Gastrocnemius medialis (tissue), 4 donors: ENCODE data around the gene SFXN5.

Experiments used
- POLR2A ChIP-seq, 2 donors: fragments of 450-650 bp; IDR thresholded peaks; one replicate each; pipeline ENCODE4 v1.6.1; 2017; ENCODE audit warnings: antibody characterized with exemption in 2 of 2, mild to moderate bottlenecking in 2 of 2, moderate library complexity in 2 of 2
- TF ChIP-seq, protein P1 (sequence below), 5 experiments: fragments of 450-650 bp in 3 of 5; fragments of 200-600 bp in 2 of 5; sonication (generic) in 2 of 5; IDR thresholded peaks in 4 of 5; conservative IDR thresholded peaks in 1 of 5; 1 replicate in 4 of 5; 2 replicates in 1 of 5; pipeline ENCODE4 v1.5.1; 2016 to 2019; ENCODE audit warnings: antibody characterized with exemption in 5 of 5, mild to moderate bottlenecking in 3 of 5, moderate library complexity in 3 of 5

DNA sequence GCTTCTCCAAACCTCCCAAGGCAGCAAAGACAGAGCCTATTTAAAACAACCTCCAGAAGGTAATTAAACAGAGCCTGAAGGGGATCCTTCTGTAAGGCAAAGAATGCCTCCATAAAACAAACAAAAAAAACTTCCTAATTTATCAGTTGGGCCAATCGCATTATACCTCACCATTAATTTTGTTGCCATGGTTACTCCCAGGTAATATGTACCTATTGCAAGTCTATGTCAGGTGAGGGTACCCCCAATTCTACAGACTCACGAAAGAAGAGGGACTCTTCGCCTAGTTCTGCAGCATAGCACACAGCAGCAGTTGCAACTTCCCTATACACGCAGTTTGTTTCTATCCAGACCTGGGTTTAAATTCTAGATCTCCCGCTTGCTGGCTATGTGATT is 38.8 kb downstream of the SFXN5 start:
- no peak for TF ChIP-seq POLR2A (IDR thresholded peaks at IDR 0.05)
- TF ChIP-seq, protein P1, sequence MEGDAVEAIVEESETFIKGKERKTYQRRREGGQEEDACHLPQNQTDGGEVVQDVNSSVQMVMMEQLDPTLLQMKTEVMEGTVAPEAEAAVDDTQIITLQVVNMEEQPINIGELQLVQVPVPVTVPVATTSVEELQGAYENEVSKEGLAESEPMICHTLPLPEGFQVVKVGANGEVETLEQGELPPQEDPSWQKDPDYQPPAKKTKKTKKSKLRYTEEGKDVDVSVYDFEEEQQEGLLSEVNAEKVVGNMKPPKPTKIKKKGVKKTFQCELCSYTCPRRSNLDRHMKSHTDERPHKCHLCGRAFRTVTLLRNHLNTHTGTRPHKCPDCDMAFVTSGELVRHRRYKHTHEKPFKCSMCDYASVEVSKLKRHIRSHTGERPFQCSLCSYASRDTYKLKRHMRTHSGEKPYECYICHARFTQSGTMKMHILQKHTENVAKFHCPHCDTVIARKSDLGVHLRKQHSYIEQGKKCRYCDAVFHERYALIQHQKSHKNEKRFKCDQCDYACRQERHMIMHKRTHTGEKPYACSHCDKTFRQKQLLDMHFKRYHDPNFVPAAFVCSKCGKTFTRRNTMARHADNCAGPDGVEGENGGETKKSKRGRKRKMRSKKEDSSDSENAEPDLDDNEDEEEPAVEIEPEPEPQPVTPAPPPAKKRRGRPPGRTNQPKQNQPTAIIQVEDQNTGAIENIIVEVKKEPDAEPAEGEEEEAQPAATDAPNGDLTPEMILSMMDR (IDR thresholded peaks at IDR 0.05 in 4 of 5, conservative IDR thresholded peaks at IDR 0.05 in 1 of 5), result no peak
